ENCODE results near the gene CDH23. TPM values are rescaled to one million over a fixed set of nuclear protein-coding genes. Genes with fewer than 3 reads are reported as not detected.

Gene CDH23
- total RNA-seq, 2 donors from 2014 or later, result 28.5 to 58.7 TPM

DNA sequence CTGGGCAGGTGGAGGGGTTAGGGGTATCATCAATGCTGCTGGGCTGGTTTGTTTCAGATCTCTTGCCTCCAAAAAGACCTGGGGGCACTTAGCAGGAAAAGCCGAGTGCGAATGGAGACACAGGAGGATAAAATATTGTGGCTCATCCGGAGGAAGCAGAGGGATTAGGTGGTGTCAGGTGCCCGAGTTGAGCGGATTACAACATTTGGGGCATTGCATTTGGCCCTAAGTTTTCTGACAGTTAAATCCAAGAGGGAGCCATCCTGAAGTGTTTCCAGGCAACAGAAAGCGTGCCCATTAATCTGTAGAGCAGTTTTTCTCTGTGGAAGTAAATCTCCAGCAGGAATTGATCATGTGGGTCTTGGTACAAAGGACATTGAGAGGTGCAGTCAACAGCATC is 85.9 kb downstream of the CDH23 start:
- DNase-seq (no peak), ATAC-seq (no peak)
- Histone ChIP-seq H3K9me3 (no peaks in the 10 kb centered on the region), H3K4me1 (no peaks in the 10 kb centered on the region), H3K36me3 (replicated peaks in 1 of 2; ENCODE audit: insufficient read depth in 1 of 2, low read depth in 2 of 2) (no peaks in the 10 kb centered on the region), H3K27me3 (no peaks in the 10 kb centered on the region), H3K27ac (no peak overlapping the region), H3K4me3 (no peak overlapping the region)
- WGBS, 2 donors, result 72 to 77% methylated on average over 6 of the region's 6 CpGs
- intact Hi-C loops (cut with DNase I), result no loop called here
- no peak for TF ChIP-seq POLR2A (IDR thresholded peaks at IDR 0.05)
- no peak for TF ChIP-seq CTCF (IDR thresholded peaks at IDR 0.05)

DNA sequence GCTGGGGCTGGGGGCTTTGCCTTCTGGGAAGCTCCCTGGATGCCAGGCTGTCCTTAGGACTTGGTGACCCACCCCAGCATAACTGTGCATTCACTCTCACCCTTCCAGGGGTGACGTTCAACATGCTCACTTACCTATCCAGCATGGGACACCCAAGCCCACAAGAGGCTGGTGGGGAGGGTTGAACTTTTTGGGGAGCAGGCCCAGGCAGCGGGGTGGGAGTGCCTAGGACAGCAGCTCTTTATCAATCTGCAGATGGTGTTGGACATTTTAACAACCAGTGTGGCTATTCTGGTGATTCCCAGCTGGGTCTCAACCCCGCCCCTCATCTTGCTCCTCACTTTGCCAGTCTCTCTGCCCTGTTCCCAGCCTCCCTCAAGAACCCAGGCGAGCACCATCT is 86.4 kb downstream of the CDH23 start:
- TF ChIP-seq CTCF (IDR thresholded peaks at IDR 0.05), result no peak
- no peak for TF ChIP-seq POLR2A (IDR thresholded peaks at IDR 0.05)
- H3K9me3 ChIP-seq, result no peaks in the 10 kb centered on the region
- no peak overlapping the region for H3K4me3 ChIP-seq
- no peak overlapping the region for H3K27ac ChIP-seq
- WGBS, 2 donors, result 74 to 77% methylated on average over 4 of the region's 4 CpGs
- ATAC-seq (no peak), DNase-seq (no peak)
- no peaks in the 10 kb centered on the region for H3K27me3 ChIP-seq
- H3K36me3 ChIP-seq (replicated peaks in 1 of 2; ENCODE audit: insufficient read depth in 1 of 2, low read depth in 2 of 2), result no peaks in the 10 kb centered on the region
- intact Hi-C loops (cut with DNase I), result no loop called here
- H3K4me1 ChIP-seq, result no peaks in the 10 kb centered on the region

DNA sequence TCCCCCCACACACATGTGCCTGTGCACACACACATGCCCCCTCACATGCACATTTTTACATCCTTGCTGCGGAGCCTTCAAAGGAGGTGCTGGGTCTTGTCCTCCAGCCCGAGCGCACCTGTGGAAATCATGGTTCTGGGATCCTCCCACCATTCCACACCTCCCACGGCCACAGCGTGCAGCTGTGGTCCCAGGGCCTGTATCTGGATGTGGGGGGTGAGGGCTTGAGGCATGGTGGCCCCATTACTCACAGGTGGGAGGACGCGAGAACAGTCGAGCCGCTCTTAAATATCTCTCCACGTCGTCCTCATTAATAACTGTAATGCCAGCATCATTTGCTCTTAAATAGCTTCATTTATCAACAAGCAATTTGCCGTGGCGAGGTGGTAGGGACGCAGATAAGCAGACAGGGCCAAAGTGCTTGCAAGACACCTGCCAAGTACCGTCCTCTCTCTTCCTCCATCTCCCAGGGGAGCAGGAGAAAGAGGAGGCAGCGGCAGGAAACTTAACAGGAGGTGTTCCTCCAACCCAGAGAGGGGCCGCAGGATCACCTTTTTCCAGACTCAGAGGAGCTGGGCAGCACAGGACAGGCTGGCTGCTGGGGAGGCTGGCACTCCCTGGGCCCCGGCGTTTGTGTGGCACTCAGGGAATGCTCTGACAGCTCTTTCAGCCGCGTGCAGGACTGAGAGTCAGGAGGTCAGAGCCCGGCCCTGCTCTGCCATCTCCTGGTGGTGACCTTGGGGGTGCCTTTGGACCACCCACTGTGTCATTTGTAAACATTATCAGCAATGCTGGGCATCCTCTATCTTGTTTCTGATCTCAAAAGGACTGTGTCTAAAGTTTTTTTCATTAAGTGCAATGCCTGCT is 87.4 kb downstream of the CDH23 start:
- Histone ChIP-seq H3K4me1 (no peaks in the 10 kb centered on the region), H3K9me3 (no peaks in the 10 kb centered on the region), H3K27me3 (no peaks in the 10 kb centered on the region), H3K36me3 (replicated peaks in 1 of 2; ENCODE audit: insufficient read depth in 1 of 2, low read depth in 2 of 2) (no peaks in the 10 kb centered on the region), H3K4me3 (no peak overlapping the region), H3K27ac (no peak overlapping the region)
- intact Hi-C loops (cut with DNase I), result no loop called here
- ATAC-seq, result no peak
- no peak for DNase-seq
- WGBS, 2 donors, result 39 to 43% methylated on average over 16 to 22 of the region's 22 CpGs
- peak in 1 of 7 experiments; percentile 7 for TF ChIP-seq CTCF (IDR thresholded peaks at IDR 0.05)
- TF ChIP-seq POLR2A (IDR thresholded peaks at IDR 0.05), result no peak

GRCh38 chr10:71486484-71487114 is 89.9 kb downstream of the CDH23 start:
- TF ChIP-seq CTCF (IDR thresholded peaks at IDR 0.05) (peak in 2 of 7 experiments; percentile 1 to 19), POLR2A (IDR thresholded peaks at IDR 0.05) (no peak)
- ATAC-seq (peak; percentile 18), DNase-seq (peak in 2 of 4 donors; percentile 25 to 35)
- Histone ChIP-seq H3K27ac (no peak overlapping the region), H3K9me3 (no peaks in the 10 kb centered on the region), H3K36me3 (replicated peaks in 1 of 2; ENCODE audit: insufficient read depth in 1 of 2, low read depth in 2 of 2) (no peaks in the 10 kb centered on the region), H3K4me3 (no peak overlapping the region), H3K27me3 (no peaks in the 10 kb centered on the region), H3K4me1 (no peaks in the 10 kb centered on the region)
- 56 to 66% methylated on average over 6 of the region's 6 CpGs for WGBS, 2 donors
- intact Hi-C loops (cut with DNase I), result no loop called here
